Gastrocnemius medialis (tissue), 4 donors: ENCODE data around the gene LDB3. TPM values are rescaled to one million over a fixed set of nuclear protein-coding genes. Genes with fewer than 3 reads are reported as not detected.

Experiments used
- ATAC-seq, 2 donors: fragments of 150-250 bp; one replicate each; pipeline ENCODE4 v1.9.1; 2016
- DNase-seq, 2 donors: peaks; one replicate each; pipeline ENCODE4 v3.0.0-alpha.2; 2019
- H3K27ac ChIP-seq, 4 donors: fragments of 200-600 bp; sonication (generic); 1 replicate in 1 of 4; 2 replicates in 3 of 4; pipeline ENCODE4 v1.5.1; 2016 to 2018; ENCODE audit warnings: mild to moderate bottlenecking in 2 of 4, moderate library complexity in 1 of 4
- H3K27me3 ChIP-seq, 3 donors: fragments of 200-600 bp; sonication (generic) in 2 of 3; 1 replicate in 1 of 3; 2 replicates in 2 of 3; pipeline versions ENCODE4 v1.5.1 to v1.6.0; 2016 to 2019; ENCODE audit warnings: mild to moderate bottlenecking in 1 of 3, moderate library complexity in 1 of 3
- H3K36me3 ChIP-seq, 2 donors: fragments of 200-600 bp; sonication (generic) in 1 of 2; one replicate each; pipeline ENCODE4 v1.5.1; 2017 to 2018
- H3K4me1 ChIP-seq, 2 donors: fragments of 200-600 bp; sonication (generic) in 1 of 2; one replicate each; pipeline ENCODE4 v1.5.1; 2016 to 2017; ENCODE audit warnings: mild to moderate bottlenecking in 2 of 2
- H3K4me3 ChIP-seq, 4 donors: fragments of 200-600 bp; sonication (generic) in 3 of 4; 1 replicate in 1 of 4; 2 replicates in 3 of 4; pipeline ENCODE4 v1.5.1; 2016 to 2019; ENCODE audit warnings: mild to moderate bottlenecking in 2 of 4
- H3K9me3 ChIP-seq, 3 donors: fragments of 200-600 bp; sonication (generic) in 2 of 3; 1 replicate in 1 of 3; 2 replicates in 2 of 3; pipeline ENCODE4 v1.5.1; 2016 to 2019
- CTCF ChIP-seq, 5 experiments: fragments of 450-650 bp in 3 of 5; fragments of 200-600 bp in 2 of 5; sonication (generic) in 2 of 5; IDR thresholded peaks in 4 of 5; conservative IDR thresholded peaks in 1 of 5; 1 replicate in 4 of 5; 2 replicates in 1 of 5; pipeline ENCODE4 v1.5.1; 2016 to 2019; ENCODE audit warnings: antibody characterized with exemption in 5 of 5, mild to moderate bottlenecking in 3 of 5, moderate library complexity in 3 of 5
- POLR2A ChIP-seq, 2 donors: fragments of 450-650 bp; IDR thresholded peaks; one replicate each; pipeline ENCODE4 v1.6.1; 2017; ENCODE audit warnings: antibody characterized with exemption in 2 of 2, mild to moderate bottlenecking in 2 of 2, moderate library complexity in 2 of 2
- in situ Hi-C, 4 donors: fragments of 200-750 bp; cut with MboI; loops; one replicate each; pipeline versions ENCODE4 v1.15.0 to v1.8.0; 2017; ENCODE audit warnings: low sequenced_read_pairs in 4 of 4
- intact Hi-C: fragments of 100-400 bp; cut with DNase I; formaldehyde crosslinking; loops from one replicate; pipeline ENCODE4 v1.15.1; 2023; ENCODE audit warnings: low total_unique reads
- total RNA-seq, 4 donors: library from RNA; depleted of rRNA; stranded (reverse); fragments of >200 nt; gene quantifications; one replicate each; pipeline versions ENCODE4 v1.1.0 to v1.2.3, GENCODE V29; 2016

The LDB3 gene
- total RNA-seq, 4 donors from 2014 or later, result 164 to 305 (median 227) TPM

GRCh38 chr10:86729677-86730076 is 61.4 kb downstream of the LDB3 start:
- no peaks in the 10 kb centered on the region for H3K27me3 ChIP-seq
- peak overlapping the region; percentile 69 to 86 (median 72) for H3K27ac ChIP-seq
- no peak overlapping the region for H3K4me3 ChIP-seq
- H3K36me3 ChIP-seq, result peaks cover 0 to 23% of the 10 kb centered on the region in 2 donors
- intact Hi-C loops, result no loop called here
- no peaks in the 10 kb centered on the region for H3K9me3 ChIP-seq
- DNase-seq (no peak), ATAC-seq (no peak)
- TF ChIP-seq CTCF (IDR thresholded peaks at IDR 0.05 in 4 of 5, conservative IDR thresholded peaks at IDR 0.05 in 1 of 5) (no peak), POLR2A (IDR thresholded peaks at IDR 0.05) (no peak)
- peaks cover 57 to 65% of the 10 kb centered on the region in 2 donors for H3K4me1 ChIP-seq
- in situ Hi-C loops, result no loop called here

- H3K27me3 ChIP-seq, result no peaks in the 10 kb centered on the region
- no peaks in the 10 kb centered on the region for H3K9me3 ChIP-seq
- peaks cover 0 to 21% of the 10 kb centered on the region in 2 donors for H3K36me3 ChIP-seq
- intact Hi-C loops (no loop called here), in situ Hi-C loops (no loop called here)
- peak overlapping the region; percentile 69 to 86 (median 72) for H3K27ac ChIP-seq
- ATAC-seq (no peak), DNase-seq (no peak)
- no peak overlapping the region for H3K4me3 ChIP-seq
- H3K4me1 ChIP-seq, result peaks cover 56 to 65% of the 10 kb centered on the region in 2 donors
- TF ChIP-seq POLR2A (IDR thresholded peaks at IDR 0.05) (no peak), CTCF (IDR thresholded peaks at IDR 0.05 in 4 of 5, conservative IDR thresholded peaks at IDR 0.05 in 1 of 5) (no peak)
These were observed 61.9 kb downstream of the LDB3 start for GRCh38 chr10:86730227-86730626.

- Histone ChIP-seq H3K36me3 (peaks cover 0 to 23% of the 10 kb centered on the region in 2 donors), H3K27ac (peak overlapping the region; percentile 69 to 86 (median 72)), H3K27me3 (no peaks in the 10 kb centered on the region), H3K9me3 (no peaks in the 10 kb centered on the region), H3K4me3 (peak overlapping the region in 1 of 4 donors; percentile 19), H3K4me1 (peaks cover 33 to 48% of the 10 kb centered on the region in 2 donors)
- in situ Hi-C loops (no loop called here), intact Hi-C loops (loop anchor here (2.0 kb wide), 1 partner anchor 22 kb away; no protein-coding TSS in a partner anchor)
- ATAC-seq, result peak in 1 of 2 donors; percentile 24
- no peak for TF ChIP-seq POLR2A (IDR thresholded peaks at IDR 0.05)
- TF ChIP-seq CTCF (IDR thresholded peaks at IDR 0.05 in 4 of 5, conservative IDR thresholded peaks at IDR 0.05 in 1 of 5), result no peak
- no peak for DNase-seq
These were observed 64.5 kb downstream of the LDB3 start for GRCh38 chr10:86732771-86733170.

GRCh38 chr10:86733260-86733671 is 65.0 kb downstream of the LDB3 start:
- Histone ChIP-seq H3K9me3 (no peaks in the 10 kb centered on the region), H3K27me3 (no peaks in the 10 kb centered on the region), H3K4me3 (peak overlapping the region in 1 of 4 donors; percentile 19), H3K36me3 (peaks cover 0 to 23% of the 10 kb centered on the region in 2 donors), H3K27ac (peak overlapping the region; percentile 69 to 86 (median 72)), H3K4me1 (peaks cover 35 to 45% of the 10 kb centered on the region in 2 donors)
- TF ChIP-seq POLR2A (IDR thresholded peaks at IDR 0.05), result no peak
- no peak for TF ChIP-seq CTCF (IDR thresholded peaks at IDR 0.05 in 4 of 5, conservative IDR thresholded peaks at IDR 0.05 in 1 of 5)
- peak in 1 of 2 donors; percentile 82 for DNase-seq
- ATAC-seq, result peak; percentile 85 to 90
- in situ Hi-C loops, result no loop called here
- intact Hi-C loops, result loop anchor here (2.0 kb wide), 1 partner anchor 22 kb away; no protein-coding TSS in a partner anchor
